GM12874 (cell line): ENCODE data around the gene HOXB13.

ENCODE experiments used
- TF ChIP-seq, protein P1 (sequence below): IDR thresholded peaks from 2 replicates; pipeline ENCODE4 v1.5.1; 2011; ENCODE audit warnings: low read depth, mild to moderate bottlenecking, control low read depth, low read length, moderate library complexity; ENCODE audit not compliant: insufficient read depth

The HOXB13 gene

DNA sequence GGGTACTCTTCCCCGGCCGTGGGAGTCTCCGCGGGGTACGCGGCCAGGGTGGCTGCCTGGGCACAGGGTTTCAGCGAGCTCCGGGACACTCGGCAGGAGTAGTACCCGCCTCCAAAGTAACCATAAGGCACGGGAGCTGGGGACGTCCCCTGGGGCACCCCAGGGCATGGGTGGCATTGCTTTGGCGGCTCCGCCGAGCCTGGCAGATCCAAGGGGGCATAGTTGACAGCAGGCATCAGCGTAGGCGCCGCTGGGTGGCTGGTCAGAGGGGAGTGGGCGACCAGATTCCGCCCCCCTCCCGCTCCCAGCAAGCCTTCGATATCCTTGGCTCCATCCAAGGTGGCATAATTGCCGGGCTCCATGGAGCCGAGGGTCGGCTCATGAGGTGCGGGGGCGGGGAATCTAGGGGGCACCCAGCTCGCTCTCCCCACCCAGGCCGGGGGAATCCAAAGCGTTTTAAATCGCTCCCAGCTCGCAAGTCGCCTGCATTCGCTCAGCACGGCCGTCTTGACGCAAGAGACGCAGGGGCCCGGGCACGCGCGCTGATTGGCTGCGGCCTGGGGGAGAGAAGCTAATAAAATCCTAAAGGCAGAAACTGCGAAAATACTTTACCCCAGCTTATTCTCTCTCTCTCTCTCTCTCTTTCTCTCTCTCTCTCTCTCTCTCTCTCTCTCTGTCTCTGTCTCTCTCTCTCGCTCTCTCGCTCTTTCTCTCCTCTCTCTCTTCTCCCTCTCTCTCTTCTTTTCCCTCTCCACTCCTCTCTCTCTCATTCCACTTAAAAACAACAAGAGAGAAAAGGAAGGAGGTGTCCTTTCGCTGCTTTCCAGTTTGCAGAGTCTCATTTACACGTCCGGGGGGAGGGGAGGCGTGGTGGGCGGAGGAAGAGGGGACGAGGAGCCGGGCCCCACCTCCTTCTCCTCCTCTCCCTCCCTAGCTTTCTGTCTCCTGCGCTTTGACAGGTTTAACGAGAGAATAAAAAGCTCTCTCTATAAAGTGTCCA lies at the start of gene HOXB13:
Gene HOXB13 (minus strand): TSS at position 519 of the 1,000 bp plus-strand sequence. CDS start 157 bp downstream, at position 362.
- TF ChIP-seq, protein P1, sequence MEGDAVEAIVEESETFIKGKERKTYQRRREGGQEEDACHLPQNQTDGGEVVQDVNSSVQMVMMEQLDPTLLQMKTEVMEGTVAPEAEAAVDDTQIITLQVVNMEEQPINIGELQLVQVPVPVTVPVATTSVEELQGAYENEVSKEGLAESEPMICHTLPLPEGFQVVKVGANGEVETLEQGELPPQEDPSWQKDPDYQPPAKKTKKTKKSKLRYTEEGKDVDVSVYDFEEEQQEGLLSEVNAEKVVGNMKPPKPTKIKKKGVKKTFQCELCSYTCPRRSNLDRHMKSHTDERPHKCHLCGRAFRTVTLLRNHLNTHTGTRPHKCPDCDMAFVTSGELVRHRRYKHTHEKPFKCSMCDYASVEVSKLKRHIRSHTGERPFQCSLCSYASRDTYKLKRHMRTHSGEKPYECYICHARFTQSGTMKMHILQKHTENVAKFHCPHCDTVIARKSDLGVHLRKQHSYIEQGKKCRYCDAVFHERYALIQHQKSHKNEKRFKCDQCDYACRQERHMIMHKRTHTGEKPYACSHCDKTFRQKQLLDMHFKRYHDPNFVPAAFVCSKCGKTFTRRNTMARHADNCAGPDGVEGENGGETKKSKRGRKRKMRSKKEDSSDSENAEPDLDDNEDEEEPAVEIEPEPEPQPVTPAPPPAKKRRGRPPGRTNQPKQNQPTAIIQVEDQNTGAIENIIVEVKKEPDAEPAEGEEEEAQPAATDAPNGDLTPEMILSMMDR = no peak

DNA sequence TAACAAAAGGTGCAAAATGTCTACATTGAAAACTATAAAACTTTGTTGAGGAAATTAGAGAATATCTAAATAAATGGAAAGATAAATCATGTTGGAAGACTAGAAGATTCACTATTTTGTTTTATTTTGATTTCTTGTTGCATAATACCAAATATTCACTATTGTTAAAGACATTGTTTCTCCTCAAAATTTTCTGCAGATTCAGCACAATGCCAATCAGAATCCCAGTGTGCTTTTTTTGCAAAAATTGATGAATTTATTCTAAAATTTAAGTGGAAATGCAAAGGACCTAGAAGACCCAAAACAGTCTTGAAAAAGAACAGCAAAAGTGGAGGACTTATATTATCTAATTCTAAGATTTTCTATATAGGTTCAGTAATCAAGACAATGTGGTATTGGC lies 48.1 kb upstream of the HOXB13 start:
- TF ChIP-seq, protein P1 = no peak

DNA sequence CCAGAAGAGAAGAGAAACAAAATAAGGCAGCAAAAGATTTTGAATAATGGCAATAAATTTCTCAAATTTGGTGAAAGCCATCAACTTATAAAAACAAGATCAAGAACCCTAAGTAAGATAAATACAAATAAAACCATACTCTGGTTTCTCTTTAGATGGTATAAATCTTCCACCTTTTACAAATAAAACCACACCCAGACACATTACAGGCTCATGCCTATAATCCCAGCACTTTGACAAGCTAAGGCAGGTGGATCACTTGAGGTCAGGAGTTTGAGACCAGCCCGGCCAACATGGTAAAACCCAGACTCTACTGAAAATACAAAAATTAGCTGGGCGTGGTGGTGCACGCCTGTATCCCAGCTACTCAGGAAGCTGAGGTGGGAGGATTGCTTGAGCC lies 44.7 kb upstream of the HOXB13 start:
- TF ChIP-seq, protein P1 = no peak

DNA sequence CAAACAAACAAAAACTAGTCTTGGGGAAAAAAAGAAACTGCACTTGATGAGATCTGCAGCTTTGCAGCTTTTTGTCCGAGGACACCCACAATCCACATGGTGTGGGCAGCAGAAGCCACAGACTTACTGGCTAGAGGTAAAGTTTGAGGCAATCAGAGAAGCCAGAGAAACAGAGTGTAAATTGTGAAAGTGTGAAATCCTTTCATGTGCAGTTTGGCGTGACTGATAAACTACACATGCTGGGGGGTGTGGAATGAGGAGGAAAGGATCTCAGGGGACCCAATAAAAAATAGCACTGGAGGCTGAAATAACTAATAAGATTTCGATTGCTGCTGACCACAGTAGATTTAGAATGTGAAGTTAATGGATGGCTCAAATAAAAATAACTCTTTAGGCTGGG lies 42.4 kb upstream of the HOXB13 start:
- TF ChIP-seq, protein P1 = no peak

DNA sequence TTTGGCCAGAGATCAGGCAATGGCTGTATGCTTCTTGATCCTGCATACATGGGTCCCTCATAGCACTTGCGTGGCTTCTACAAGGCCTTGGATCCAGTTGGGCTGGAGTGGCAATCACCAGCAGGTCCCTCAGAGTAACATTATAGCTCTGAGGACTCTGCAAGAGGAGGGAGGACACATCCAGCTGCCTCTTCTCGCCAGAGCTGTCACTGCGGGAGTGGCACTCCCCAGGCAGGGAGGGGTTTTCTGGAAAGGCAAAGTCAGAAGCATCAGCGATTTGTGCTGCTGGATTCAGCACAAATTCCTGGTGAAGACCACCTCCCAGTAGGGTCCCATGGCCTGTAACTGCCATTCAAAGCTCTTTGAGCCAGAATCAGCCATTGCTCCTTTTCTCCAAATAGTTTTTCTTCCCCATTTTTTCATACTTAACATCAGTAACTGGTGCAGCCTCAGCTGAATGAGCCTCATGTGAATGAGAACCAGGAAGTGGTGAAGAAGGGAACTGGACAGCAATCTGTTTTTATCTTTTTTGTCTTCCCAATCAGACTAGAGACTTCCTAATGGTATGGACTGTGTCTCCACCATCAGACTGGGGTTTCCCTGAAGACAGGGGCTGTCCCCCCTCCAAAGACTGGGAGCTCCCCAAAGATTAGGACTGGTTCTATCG lies 40.6 kb upstream of the HOXB13 start:
- TF ChIP-seq, protein P1 = no peak

DNA sequence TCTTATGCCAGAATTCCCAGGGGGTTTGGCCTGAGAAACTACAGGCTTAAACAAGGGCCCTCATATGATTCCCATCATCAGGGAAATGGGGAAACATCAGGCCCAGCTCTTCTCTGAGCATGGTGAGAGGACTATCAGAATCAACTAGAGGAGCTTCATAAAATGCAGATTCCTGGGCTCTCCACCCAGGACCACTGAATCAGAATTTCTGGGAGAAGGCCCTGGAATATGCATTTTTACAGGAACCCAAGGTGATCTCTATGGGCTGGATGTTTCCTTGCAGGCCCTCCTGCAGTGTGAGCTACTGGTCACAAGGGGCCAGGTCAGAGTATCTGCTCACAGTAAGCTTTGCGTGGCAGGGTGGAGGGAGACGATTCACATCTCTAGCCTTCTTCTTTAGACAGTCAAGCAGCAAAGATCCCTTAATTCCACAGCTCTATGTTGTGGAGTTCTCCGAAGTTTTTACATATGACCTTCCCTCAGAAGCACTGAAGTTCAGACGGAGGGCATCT lies 38.8 kb upstream of the HOXB13 start:
- TF ChIP-seq, protein P1 = no peak

DNA sequence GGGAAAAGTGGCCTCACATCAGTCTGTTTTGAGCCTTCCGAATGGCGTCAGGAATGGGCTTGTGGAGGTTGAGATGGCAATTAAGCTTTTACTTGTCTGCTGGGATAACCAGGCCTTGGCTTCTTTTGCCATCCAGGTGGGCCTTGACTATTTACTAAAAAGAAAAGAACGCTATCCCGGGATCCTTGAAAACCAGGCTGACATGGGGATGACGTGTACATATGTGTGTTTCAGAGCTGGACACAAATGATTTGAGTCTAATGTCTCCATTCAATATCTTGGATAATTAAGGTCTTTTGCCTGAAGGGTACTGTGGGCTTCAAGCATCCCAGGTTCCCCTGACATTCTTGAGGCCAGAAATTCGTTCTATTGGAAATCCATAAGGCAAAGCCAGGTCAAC lies 32.6 kb upstream of the HOXB13 start:
- TF ChIP-seq, protein P1 = no peak
